Immature natural killer cell (primary cell): ENCODE measurements around the gene TRIM62. TPM values are rescaled to one million over a fixed set of nuclear protein-coding genes. Genes with fewer than 3 reads are reported as not detected.
A peak's percentile ranks its signal among the peaks of the same experiment; 100 is the strongest.

Source experiments
- DNase-seq, 3 donors: peaks; one replicate each; pipeline ENCODE4 v3.0.0; 2022; ENCODE audit warnings: mixed read lengths in 1 of 3
- H3K27ac Mint-ChIP-seq, 6 donors: one replicate each; pipeline ENCODE4 v1.8.0; 2020; ENCODE audit warnings: mixed read lengths in 6 of 6, mild to moderate bottlenecking in 5 of 6, inconsistent platforms in 4 of 6, moderate library complexity in 3 of 6
- H3K27me3 Mint-ChIP-seq, 3 donors: one replicate each; pipeline ENCODE4 v1.8.0; 2020 to 2021; ENCODE audit warnings: low read depth in 3 of 3, mild to moderate bottlenecking in 3 of 3, mixed read lengths in 3 of 3, moderate library complexity in 3 of 3, inconsistent platforms in 1 of 3
- H3K36me3 Mint-ChIP-seq, 3 donors: one replicate each; pipeline ENCODE4 v1.8.0; 2020; ENCODE audit warnings: mixed read lengths in 3 of 3, inconsistent platforms in 2 of 3, mild to moderate bottlenecking in 2 of 3
- H3K4me1 Mint-ChIP-seq, 2 donors: one replicate each; pipeline ENCODE4 v1.8.0; 2020; ENCODE audit warnings: inconsistent platforms in 2 of 2, mild to moderate bottlenecking in 2 of 2, mixed read lengths in 2 of 2, moderate library complexity in 1 of 2
- H3K4me3 Mint-ChIP-seq, 5 donors: one replicate each; pipeline ENCODE4 v1.8.0; 2020; ENCODE audit warnings: mild to moderate bottlenecking in 5 of 5, mixed read lengths in 5 of 5, inconsistent platforms in 3 of 5, moderate library complexity in 3 of 5
- H3K9me3 Mint-ChIP-seq, 6 donors: one replicate each; pipeline ENCODE4 v1.8.0; 2020; ENCODE audit warnings: mild to moderate bottlenecking in 6 of 6, mixed read lengths in 6 of 6, inconsistent platforms in 4 of 6, moderate library complexity in 3 of 6
- polyA plus RNA-seq, 3 donors: library from polyadenylated mRNA; unstranded; fragments of 300-500 nt; fragmentation: Illumina TruSeq; gene quantifications; one replicate each; pipeline ENCODE4 v1.2.3, GENCODE V29; 2021

TRIM62 gene
- polyA plus RNA-seq, 3 donors from 2014 or later: 2.5 to 8.0 TPM; not detected in 1

DNA sequence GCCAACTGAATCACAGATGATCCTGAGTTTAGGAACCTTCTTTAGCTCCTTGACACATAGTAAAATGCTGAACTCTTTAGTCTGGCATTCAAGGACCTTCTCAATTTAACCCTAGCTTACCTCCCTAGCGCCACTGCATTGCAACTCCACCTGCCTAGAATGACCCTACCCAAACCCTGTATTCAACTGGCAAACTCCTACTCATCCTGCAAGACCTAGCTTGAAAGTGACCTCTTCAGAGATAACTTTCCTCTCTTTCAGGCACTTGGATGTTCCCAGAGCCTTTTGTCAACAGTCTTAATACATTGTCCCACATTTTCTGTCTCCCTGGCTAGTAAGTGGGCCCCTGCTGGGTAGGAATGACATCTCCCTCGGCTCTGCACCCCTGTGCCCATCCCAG is 19.7 kb downstream of the TRIM62 start:
- Mint-ChIP-seq H3K27ac (peak overlapping the region in 1 of 6 donors; percentile 5), H3K4me3 (no peak overlapping the region), H3K36me3 (peaks cover 12 to 34% (median 31%) of the 10 kb centered on the region in 3 donors), H3K4me1 (peaks cover 0 to 3% of the 10 kb centered on the region in 2 donors), H3K27me3 (peaks cover 0 to 4% (median 0%) of the 10 kb centered on the region in 3 donors), H3K9me3 (no peaks in the 10 kb centered on the region)
- DNase-seq: no peak

DNA sequence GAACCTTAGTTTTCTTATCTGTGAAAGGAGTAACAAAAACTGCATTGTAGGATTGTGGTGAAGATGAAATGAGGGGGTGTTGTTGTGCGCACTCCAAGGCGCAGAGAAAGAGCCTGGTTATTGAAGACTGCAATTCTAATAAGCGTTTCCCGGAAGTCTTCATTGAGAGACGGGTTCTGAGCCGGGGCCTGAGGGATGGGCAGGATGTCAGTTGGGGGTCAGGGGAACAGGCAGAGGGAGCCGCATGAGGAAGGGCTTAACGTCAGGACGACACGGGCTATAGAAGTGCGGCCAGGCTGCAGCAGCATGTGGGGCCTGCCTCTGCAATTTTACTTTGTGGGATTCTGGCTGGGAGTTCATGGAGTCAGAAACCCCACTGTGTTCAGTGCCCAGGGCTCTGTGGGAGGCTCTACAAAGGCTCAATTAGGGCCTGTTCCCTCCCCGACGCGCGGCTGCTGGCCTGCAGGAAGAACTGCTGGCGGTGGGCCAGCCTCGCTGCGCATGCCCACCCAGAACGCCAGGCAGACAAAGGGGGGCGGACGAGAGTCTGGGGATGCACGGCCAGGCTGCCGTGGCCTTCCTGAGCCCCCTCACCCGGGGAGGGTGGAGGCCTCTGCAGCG is 20.7 kb downstream of the TRIM62 start:
- peaks cover 15 to 39% (median 33%) of the 10 kb centered on the region in 3 donors for H3K36me3 Mint-ChIP-seq
- DNase-seq: no peak
- H3K9me3 Mint-ChIP-seq: no peaks in the 10 kb centered on the region
- peaks cover 0 to 7% (median 0%) of the 10 kb centered on the region in 3 donors for H3K27me3 Mint-ChIP-seq
- H3K4me3 Mint-ChIP-seq: no peak overlapping the region
- peaks cover 0 to 3% of the 10 kb centered on the region in 2 donors for H3K4me1 Mint-ChIP-seq
- H3K27ac Mint-ChIP-seq: peak overlapping the region in 1 of 6 donors; percentile 2

DNA sequence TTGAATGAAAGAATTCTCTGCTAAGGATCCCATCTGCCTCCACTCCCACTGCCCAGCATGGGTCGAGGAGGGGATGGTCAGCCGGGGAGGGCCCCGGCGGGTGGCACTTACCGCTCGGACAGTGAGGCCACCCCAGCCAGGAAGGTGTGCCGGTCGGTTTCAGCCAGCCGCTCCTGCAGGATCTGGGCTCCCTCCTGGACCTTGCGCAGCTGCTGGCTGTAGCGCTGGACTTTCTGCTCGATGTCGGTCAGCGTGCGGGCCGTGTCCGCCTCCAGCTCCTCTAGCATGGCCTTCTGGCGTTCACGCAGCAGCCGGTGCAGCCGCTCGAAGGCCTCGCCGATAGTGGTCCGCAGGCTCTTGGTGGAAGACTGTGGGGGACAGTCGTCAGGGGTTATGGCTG is 22.3 kb downstream of the TRIM62 start:
- peaks cover 17 to 41% (median 36%) of the 10 kb centered on the region in 3 donors for H3K36me3 Mint-ChIP-seq

DNA sequence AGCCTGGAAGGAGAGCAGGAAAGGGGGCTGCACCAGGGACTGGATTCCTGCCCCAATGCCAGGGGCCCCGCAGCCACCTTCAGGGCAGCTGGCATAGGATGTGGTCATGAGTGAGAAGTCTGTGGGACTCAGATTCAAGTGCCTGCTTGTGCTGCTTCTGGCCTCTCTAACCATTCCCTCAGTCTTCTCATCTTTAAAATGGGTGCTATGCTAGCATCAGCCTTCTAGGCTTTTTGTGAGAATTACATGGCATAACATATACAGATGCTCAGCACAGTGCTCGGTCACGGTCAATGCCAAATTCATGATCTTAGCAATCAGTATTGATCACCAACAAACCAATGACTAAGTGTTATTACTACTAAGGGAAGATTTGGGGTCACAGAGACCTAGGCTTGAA is 23.5 kb downstream of the TRIM62 start:
- Mint-ChIP-seq H3K27ac (no peak overlapping the region), H3K4me3 (no peak overlapping the region), H3K27me3 (peaks cover 0 to 4% (median 2%) of the 10 kb centered on the region in 3 donors), H3K9me3 (no peaks in the 10 kb centered on the region), H3K4me1 (peaks cover 0 to 3% of the 10 kb centered on the region in 2 donors), H3K36me3 (peaks cover 17 to 43% (median 40%) of the 10 kb centered on the region in 3 donors)
- no peak for DNase-seq

More for the DNA sequence above, 22.3 kb downstream of the TRIM62 start:
- Mint-ChIP-seq H3K27ac (no peak overlapping the region), H3K4me3 (no peak overlapping the region), H3K27me3 (peaks cover 0 to 7% (median 2%) of the 10 kb centered on the region in 3 donors), H3K9me3 (no peaks in the 10 kb centered on the region), H3K4me1 (peaks cover 0 to 3% of the 10 kb centered on the region in 2 donors)
- no peak for DNase-seq

DNA sequence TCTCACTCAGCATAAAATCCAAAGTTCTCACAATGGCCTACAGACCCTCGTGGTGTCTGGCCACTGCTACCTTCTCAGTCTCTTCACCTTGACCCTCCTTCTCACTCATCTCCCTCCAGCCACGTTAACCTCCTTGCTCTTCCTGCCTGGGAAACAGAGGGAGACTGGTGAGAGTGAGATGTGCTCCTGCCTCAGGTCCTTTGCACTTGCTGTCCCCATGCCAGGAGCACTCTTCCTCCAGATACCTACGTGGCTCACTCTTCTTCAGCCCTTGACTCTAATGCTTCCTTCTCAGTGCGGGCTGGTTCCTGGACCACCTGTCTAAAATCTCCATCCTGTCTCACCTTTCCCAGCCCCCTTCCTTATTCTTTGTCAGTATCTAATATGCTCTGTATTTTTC is 24.7 kb downstream of the TRIM62 start:
- H3K36me3 Mint-ChIP-seq: peaks cover 17 to 47% (median 42%) of the 10 kb centered on the region in 3 donors
- H3K9me3 Mint-ChIP-seq: no peaks in the 10 kb centered on the region
- H3K4me3 Mint-ChIP-seq: no peak overlapping the region
- DNase-seq: no peak
- peaks cover 0 to 4% (median 2%) of the 10 kb centered on the region in 3 donors for H3K27me3 Mint-ChIP-seq
- peak overlapping the region in 1 of 6 donors; percentile 14 for H3K27ac Mint-ChIP-seq
- H3K4me1 Mint-ChIP-seq: peaks cover 0 to 3% of the 10 kb centered on the region in 2 donors

DNA sequence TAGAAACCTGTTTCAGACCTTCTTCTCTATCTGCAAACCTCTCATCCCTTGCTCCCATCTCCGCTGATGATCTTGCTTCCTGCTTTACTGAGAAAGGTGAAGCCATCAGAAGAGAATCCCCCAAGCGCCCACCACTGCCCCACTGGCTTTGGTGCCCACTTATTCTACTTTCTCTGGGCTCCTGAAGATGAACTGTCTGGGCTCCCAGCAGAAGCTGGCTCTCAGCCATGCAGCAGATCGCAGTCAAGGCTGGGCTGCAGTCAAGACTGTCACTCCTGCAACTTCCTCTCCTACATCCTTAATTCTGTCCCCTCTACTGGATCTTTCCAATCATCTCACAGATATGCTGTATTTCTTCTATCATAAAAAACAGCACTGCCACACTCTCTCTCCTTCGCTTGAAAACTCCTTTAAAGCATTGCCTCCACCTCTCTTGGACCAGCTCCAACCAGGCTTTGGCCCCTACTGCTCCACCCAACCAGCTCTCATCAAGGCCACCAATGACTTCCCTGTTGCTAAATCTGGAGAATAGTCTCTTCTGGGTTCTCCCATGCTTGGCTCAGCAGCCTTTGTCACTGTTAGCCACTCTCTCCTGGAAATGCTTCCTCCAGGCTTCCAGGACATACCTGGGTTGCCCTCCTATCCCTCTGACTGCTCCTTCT is 25.8 kb downstream of the TRIM62 start:
- H3K36me3 Mint-ChIP-seq: peaks cover 17 to 43% (median 37%) of the 10 kb centered on the region in 3 donors
- H3K4me1 Mint-ChIP-seq: no peaks in the 10 kb centered on the region
- no peak overlapping the region for H3K27ac Mint-ChIP-seq
- no peak overlapping the region for H3K4me3 Mint-ChIP-seq
- no peaks in the 10 kb centered on the region for H3K9me3 Mint-ChIP-seq
- DNase-seq: no peak
- peaks cover 0 to 4% (median 2%) of the 10 kb centered on the region in 3 donors for H3K27me3 Mint-ChIP-seq

DNA sequence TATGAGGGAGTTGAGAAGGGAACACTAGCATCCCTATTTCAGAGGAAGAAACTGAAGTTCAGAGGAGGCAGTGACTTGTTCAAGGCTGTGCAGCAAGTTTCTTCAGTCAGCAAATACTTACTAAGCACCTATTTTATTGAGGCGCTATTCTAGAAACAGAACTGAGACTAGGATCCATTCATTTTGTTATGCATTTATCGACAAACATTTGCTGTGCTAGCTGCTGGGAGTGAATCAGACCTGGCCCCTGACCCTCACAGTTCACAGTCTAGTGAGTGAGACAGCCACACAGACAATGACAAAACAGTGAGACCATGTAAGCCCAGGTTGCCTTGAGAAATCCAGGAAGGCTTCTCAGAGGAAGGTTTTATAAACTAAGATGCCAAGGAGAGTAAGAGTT is 28.2 kb downstream of the TRIM62 start:
- Mint-ChIP-seq H3K9me3 (no peaks in the 10 kb centered on the region), H3K36me3 (peaks cover 17 to 37% (median 29%) of the 10 kb centered on the region in 3 donors), H3K27me3 (peaks cover 0 to 4% (median 2%) of the 10 kb centered on the region in 3 donors), H3K27ac (no peak overlapping the region), H3K4me3 (no peak overlapping the region), H3K4me1 (no peaks in the 10 kb centered on the region)
- no peak for DNase-seq

DNA sequence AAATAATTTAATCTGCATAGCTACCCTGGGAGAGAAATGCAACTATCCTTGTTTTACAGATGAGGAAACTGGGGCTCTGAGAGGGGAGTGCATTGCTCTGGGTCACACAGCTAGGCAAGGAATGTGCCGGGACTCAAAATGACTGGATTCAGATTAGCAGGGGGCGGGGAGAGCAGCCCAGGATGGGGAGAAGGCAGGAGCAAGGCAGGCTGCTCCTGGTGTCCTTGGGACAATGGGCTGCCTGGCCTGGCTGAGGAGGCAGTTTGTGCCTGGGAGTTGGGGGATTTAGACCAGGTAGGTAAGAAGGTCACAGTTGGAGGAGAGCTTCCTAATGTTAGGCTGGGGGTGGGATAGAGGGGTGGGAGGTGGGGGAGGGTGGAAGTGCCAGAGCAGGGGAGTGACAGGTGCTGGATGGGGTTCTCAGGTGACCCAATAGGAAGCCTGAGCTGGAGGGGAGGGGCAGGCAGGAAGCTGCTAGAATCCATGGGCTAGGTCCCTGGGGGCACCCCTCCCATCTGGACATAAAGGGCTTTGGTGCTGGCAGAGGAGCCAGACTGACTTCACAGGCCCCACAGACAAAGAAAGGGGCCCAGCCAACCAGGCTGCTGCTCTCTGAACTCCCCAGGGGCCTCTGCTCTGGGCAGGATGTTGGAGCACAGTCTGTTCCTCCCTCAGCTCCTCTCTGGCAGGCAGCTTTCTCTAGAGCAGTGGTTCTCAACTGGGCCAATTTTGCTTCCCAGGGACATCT is 29.0 kb downstream of the TRIM62 start:
- no peak for DNase-seq
- H3K27ac Mint-ChIP-seq: no peak overlapping the region
- H3K27me3 Mint-ChIP-seq: peaks cover 0 to 4% (median 2%) of the 10 kb centered on the region in 3 donors
- H3K9me3 Mint-ChIP-seq: no peaks in the 10 kb centered on the region
- no peak overlapping the region for H3K4me3 Mint-ChIP-seq
- H3K4me1 Mint-ChIP-seq: no peaks in the 10 kb centered on the region
- H3K36me3 Mint-ChIP-seq: peaks cover 17 to 35% (median 26%) of the 10 kb centered on the region in 3 donors

DNA sequence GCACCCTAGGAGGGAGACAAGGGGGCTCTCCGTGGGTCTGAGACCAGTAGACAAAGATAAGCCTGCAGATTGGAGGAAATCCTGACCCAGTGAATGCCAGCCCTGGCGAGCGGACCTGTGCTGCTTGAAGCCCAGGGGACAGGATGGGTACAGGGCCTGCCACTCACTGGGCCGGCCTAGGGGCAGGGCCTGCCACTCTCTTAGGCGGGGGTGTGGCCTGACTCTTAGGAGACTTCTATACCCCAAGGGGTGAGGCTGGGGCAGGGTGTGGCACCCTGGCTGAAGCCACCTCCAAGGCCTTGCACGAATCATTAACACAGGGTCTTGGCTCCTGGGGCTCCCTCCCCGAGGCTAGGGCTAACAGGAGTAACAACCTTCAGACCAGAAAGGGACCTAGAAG is 30.7 kb downstream of the TRIM62 start:
- Mint-ChIP-seq H3K36me3 (peaks cover 10 to 28% (median 19%) of the 10 kb centered on the region in 3 donors), H3K4me1 (no peaks in the 10 kb centered on the region), H3K27ac (no peak overlapping the region), H3K9me3 (no peaks in the 10 kb centered on the region), H3K4me3 (no peak overlapping the region), H3K27me3 (peaks cover 0 to 2% (median 0%) of the 10 kb centered on the region in 3 donors)
- no peak for DNase-seq

DNA sequence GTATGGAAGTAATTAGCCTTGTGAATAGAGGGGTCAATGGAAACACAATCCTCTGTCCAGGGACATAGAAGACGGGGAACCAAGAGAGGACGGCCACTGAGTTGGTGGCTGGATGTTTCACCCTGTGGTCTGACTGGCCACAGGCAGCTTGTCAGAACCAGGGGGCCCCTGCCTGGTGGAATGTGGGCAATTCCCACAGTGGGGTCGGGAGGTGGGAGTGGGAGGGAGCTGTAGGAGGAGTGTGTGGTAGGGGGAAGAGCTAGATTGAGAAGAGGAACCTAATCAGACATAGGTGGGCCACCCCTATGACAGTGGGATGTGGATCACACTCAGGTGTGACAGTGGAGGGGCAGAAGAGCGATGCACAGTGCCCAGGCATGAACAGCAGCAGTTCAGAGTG is 31.3 kb downstream of the TRIM62 start:
- no peaks in the 10 kb centered on the region for H3K9me3 Mint-ChIP-seq
- peaks cover 4 to 24% (median 15%) of the 10 kb centered on the region in 3 donors for H3K36me3 Mint-ChIP-seq
- DNase-seq: no peak
- H3K4me3 Mint-ChIP-seq: no peak overlapping the region
- no peaks in the 10 kb centered on the region for H3K4me1 Mint-ChIP-seq
- H3K27ac Mint-ChIP-seq: no peak overlapping the region
- peaks cover 0 to 2% (median 0%) of the 10 kb centered on the region in 3 donors for H3K27me3 Mint-ChIP-seq

DNA sequence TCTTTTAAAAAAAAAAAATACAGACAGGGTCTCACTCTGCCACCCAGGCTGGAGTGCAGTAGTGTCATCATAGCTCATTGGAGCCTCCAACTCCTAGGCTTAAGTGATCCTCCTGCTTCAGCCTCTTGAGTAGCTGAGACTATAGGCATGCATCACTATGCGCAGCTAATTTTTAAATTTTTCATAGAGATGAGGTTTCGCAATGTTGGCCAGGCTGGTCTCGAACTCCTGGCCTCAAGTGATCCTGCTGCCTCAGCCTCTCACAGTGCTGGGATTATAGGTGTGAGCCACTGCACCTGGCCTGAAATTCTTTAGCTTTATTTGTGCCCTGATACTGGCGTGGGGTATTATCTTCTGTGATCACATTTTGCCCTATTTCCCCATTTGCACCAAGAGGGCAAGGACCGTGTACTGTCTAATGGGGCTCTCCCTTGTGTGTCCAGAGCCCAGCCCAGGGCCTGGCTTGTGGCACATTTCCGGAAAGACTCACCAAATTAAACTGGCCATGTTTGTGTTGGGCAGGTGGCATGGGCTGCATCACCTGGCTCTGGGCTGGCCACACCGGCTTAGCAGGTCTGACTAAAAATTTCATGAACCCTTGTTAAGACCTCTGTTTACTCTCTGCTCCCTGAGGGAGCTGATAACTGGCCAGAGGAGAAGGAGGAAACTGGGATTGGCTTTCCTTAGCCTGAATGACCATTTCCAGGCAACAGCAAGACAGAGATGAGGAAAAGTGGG is 32.2 kb downstream of the TRIM62 start:
- H3K4me3 Mint-ChIP-seq: no peak overlapping the region
- peaks cover 4 to 28% (median 12%) of the 10 kb centered on the region in 3 donors for H3K36me3 Mint-ChIP-seq
- no peak for DNase-seq
- no peak overlapping the region for H3K27ac Mint-ChIP-seq
- no peaks in the 10 kb centered on the region for H3K27me3 Mint-ChIP-seq
- no peaks in the 10 kb centered on the region for H3K9me3 Mint-ChIP-seq
- no peaks in the 10 kb centered on the region for H3K4me1 Mint-ChIP-seq

DNA sequence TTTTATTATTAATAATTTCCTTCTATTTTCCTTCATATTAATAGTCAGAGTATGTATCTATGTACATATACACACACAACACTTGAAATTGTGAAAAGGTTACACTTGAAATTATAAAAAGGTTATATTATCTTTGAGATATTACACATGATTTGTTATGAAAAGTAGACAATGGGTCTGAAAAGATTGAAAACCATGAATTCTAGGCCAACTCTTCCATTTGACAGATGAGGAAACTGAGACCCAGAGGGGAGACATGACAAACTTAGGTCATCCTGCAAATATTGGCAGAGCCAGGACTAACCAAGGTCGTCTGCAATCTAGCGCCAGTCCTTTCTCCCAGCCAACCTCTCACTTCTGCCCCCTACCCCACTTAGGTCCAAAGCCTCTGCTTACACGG is 33.2 kb downstream of the TRIM62 start:
- no peaks in the 10 kb centered on the region for H3K9me3 Mint-ChIP-seq

DNA sequence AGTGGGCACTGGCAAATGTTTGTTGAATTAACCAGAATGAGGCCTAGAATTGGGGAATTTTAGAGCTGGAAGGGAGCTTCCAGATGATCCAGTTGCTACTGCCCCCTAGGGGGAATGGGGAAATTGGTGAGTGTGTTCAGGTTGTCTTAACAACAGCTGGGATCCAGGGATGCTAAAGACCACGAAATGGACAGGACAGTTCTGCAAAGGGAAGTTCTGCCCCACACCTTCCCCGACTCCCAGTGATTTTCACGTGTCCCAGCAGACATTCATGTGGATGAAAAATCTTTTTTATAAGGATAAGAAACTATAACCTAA is 33.9 kb downstream of the TRIM62 start:
- Mint-ChIP-seq H3K9me3 (no peaks in the 10 kb centered on the region), H3K27ac (peak overlapping the region in 1 of 6 donors; percentile 32), H3K36me3 (peaks cover 4 to 26% (median 12%) of the 10 kb centered on the region in 3 donors), H3K4me1 (no peaks in the 10 kb centered on the region), H3K4me3 (no peak overlapping the region), H3K27me3 (no peaks in the 10 kb centered on the region)
- no peak for DNase-seq

More for the DNA sequence above, 33.2 kb downstream of the TRIM62 start:
- Mint-ChIP-seq H3K4me3 (no peak overlapping the region), H3K27me3 (no peaks in the 10 kb centered on the region), H3K27ac (no peak overlapping the region), H3K4me1 (no peaks in the 10 kb centered on the region), H3K36me3 (peaks cover 4 to 23% (median 8%) of the 10 kb centered on the region in 3 donors)
- no peak for DNase-seq
